COLO668 (cell line): ENCODE measurements around the gene SLC16A8.
A peak's percentile ranks its signal among the peaks of the same experiment; 100 is the strongest.
"Not testable (repeated sequence)": the region's sequence is repeated elsewhere in the genome, so short reads cannot be mapped to it uniquely, and the experiment has no call there.

Experiments
- DNase-seq: peaks from one replicate; lab custom pipeline; 2025; ENCODE audit not compliant: unreplicated experiment; lab: John Stamatoyannopoulos, UW

SLC16A8 gene

GRCh38 chr22:38049812-38050619, 34.0 kb downstream of the SLC16A8 start:
- no peak for DNase-seq

GRCh38 chr22:38046070-38046748, 37.8 kb downstream of the SLC16A8 start:
- DNase-seq: no peak

- no peak for DNase-seq
Measured at GRCh38 chr22:38043151-38044039, 40.6 kb downstream of the SLC16A8 start.

- no peak for DNase-seq
Measured at GRCh38 chr22:38042488-38042790, 41.5 kb downstream of the SLC16A8 start.

- no peak for DNase-seq
Measured at GRCh38 chr22:38041760-38042487, 42.1 kb downstream of the SLC16A8 start.

GRCh38 chr22:38040953-38041759, 42.8 kb downstream of the SLC16A8 start:
- no peak for DNase-seq

GRCh38 chr22:38038890-38039812, 44.8 kb downstream of the SLC16A8 start:
- DNase-seq: no peak

- DNase-seq: no peak
Measured at GRCh38 chr22:38038426-38038825, 45.6 kb downstream of the SLC16A8 start.

GRCh38 chr22:38037367-38038150, 46.4 kb downstream of the SLC16A8 start:
- not testable (repeated sequence) for DNase-seq

- no peak for DNase-seq
Measured at GRCh38 chr22:38036392-38037062, 47.5 kb downstream of the SLC16A8 start.

GRCh38 chr22:38035530-38035885, 48.5 kb downstream of the SLC16A8 start:
- DNase-seq: peak; percentile 48

- no peak for DNase-seq
Measured at GRCh38 chr22:38034884-38035529, 49.0 kb downstream of the SLC16A8 start.

- peak; percentile 37 for DNase-seq
Measured at GRCh38 chr22:38034278-38034882, 49.6 kb downstream of the SLC16A8 start.

- DNase-seq: no peak
Measured at GRCh38 chr22:38033522-38034277, 50.3 kb downstream of the SLC16A8 start.

GRCh38 chr22:38032681-38033521, 51.1 kb downstream of the SLC16A8 start:
- DNase-seq: no peak
